Measurements from ENCODE around the gene TNIP1.

DNA sequence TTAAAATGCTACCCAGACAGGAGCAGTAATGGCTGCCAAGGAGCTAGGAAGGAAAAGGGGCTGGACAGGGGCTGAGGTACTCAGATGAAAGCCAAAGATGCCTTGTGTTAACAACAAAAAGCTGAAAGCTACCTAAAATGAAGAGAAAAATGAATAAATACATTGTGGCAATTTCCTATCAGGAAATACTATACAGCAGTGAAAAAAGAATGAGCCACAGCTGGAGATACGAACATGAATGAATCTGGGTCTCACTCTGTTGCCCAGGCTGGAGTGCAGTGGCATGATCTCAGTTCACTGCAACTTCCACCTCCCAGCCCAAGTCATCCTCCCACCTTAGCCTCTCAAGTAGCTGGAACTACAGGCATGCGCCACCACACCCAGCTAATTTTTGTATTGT, 6.3 kb downstream of the TNIP1 start:
- TF ChIP-seq, protein P1, sequence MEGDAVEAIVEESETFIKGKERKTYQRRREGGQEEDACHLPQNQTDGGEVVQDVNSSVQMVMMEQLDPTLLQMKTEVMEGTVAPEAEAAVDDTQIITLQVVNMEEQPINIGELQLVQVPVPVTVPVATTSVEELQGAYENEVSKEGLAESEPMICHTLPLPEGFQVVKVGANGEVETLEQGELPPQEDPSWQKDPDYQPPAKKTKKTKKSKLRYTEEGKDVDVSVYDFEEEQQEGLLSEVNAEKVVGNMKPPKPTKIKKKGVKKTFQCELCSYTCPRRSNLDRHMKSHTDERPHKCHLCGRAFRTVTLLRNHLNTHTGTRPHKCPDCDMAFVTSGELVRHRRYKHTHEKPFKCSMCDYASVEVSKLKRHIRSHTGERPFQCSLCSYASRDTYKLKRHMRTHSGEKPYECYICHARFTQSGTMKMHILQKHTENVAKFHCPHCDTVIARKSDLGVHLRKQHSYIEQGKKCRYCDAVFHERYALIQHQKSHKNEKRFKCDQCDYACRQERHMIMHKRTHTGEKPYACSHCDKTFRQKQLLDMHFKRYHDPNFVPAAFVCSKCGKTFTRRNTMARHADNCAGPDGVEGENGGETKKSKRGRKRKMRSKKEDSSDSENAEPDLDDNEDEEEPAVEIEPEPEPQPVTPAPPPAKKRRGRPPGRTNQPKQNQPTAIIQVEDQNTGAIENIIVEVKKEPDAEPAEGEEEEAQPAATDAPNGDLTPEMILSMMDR (conservative IDR thresholded peaks at IDR 0.05) = no peak
- TF ChIP-seq EZH2 (IDR thresholded peaks at IDR 0.05; ENCODE audit: low read depth) = no peak
